Measurements from ENCODE around the gene CENPP. TPM values are rescaled to one million over a fixed set of nuclear protein-coding genes. Genes with fewer than 3 reads are reported as not detected.

The CENPP gene
- 6.5 TPM for total RNA-seq

GRCh38 chr9:92325269-92325990 lies at the start of gene CENPP, which contains the start of gene NOL8:
Gene CENPP (plus strand): TSS chr9:92325953.
Gene NOL8 (minus strand): TSS chr9:92325350. CDS start chr9:92324161, 1,189 bp downstream.

GRCh38 chr9:92293452-92294296 lies 32.1 kb upstream of the CENPP start, which contains the start of gene IARS1:
Gene IARS1 (minus strand): TSS chr9:92293697. CDS start chr9:92289419, 4,278 bp downstream.

GRCh38 chr9:92404042-92404836 lies 78.5 kb downstream of the CENPP start, which contains the start of gene OGN:
Gene OGN (minus strand): TSS chr9:92404578. CDS start chr9:92403407, 1,171 bp downstream.

GRCh38 chr9:92424340-92424739 lies 98.6 kb downstream of the CENPP start, which contains the start of gene OMD:
Gene OMD (minus strand): TSS chr9:92424471. CDS start chr9:92417558, 6,913 bp downstream.

GRCh38 chr9:92482329-92482728 lies 156.6 kb downstream of the CENPP start, which contains the start of gene ASPN:
Gene ASPN (minus strand): TSS chr9:92482506.

GRCh38 chr9:92535940-92536850 lies 210.4 kb downstream of the CENPP start, which contains the start of gene ECM2:
Gene ECM2 (minus strand): TSS chr9:92535990. CDS start chr9:92522866, 13,124 bp downstream.

Small RNAs within 50 kb of the gene (small RNA-seq; reads per million reads assigned to genes)
- gene AL157827.1: not detected
- gene MIR3651: not detected
- gene MIR4670: not detected
- 0.13 reads per million for gene SNORA84

Other genes with a start within 250 kb of the CENPP start
- 85.1 TPM for gene SPTLC1, start 210.5 kb upstream of the CENPP start, total RNA-seq
- 136 TPM for gene IARS1, start 32.3 kb upstream of the CENPP start, total RNA-seq
- 19.1 TPM for gene NOL8, start 603 bp upstream of the CENPP start, total RNA-seq
- gene OGN, start 78.6 kb downstream of the CENPP start, total RNA-seq: 11.8 TPM
- 1.6 TPM for gene OMD, start 98.5 kb downstream of the CENPP start, total RNA-seq
- 2.3 TPM for gene ASPN, start 156.6 kb downstream of the CENPP start, total RNA-seq
- gene ECM2, start 210.0 kb downstream of the CENPP start, total RNA-seq: 5.3 TPM

Measured in diencephalon (tissue), 1 donor.